Memory B cell (primary cell): ENCODE data around the gene SKP1.

Source experiments
- ATAC-seq: fragments of 150-1000 bp; cut with Tn5 transposase; 2 replicates; pipeline ENCODE4 v1.10.0; 2021; ENCODE audit warnings: low read depth, mild to moderate bottlenecking, moderate library complexity
- DNase-seq, 2 donors: peaks; one replicate each; pipeline ENCODE4 v3.0.0; 2022; ENCODE audit warnings: low spot score in 2 of 2
- H3K27ac Mint-ChIP-seq: one replicate; pipeline ENCODE4 v1.8.0; 2022; ENCODE audit warnings: mild to moderate bottlenecking, moderate library complexity, mixed read lengths
- H3K27me3 Mint-ChIP-seq: one replicate; pipeline ENCODE4 v1.8.0; 2022; ENCODE audit warnings: mixed read lengths
- H3K36me3 Mint-ChIP-seq: one replicate; pipeline ENCODE4 v1.8.0; 2022; ENCODE audit warnings: mild to moderate bottlenecking, mixed read lengths
- H3K4me1 Mint-ChIP-seq: one replicate; pipeline ENCODE4 v1.8.0; 2022; ENCODE audit warnings: mixed read lengths
- H3K4me3 Mint-ChIP-seq: one replicate; pipeline ENCODE4 v1.8.0; 2022; ENCODE audit warnings: mild to moderate bottlenecking, moderate library complexity, mixed read lengths
- H3K9me3 Mint-ChIP-seq: one replicate; pipeline ENCODE4 v1.8.0; 2022; ENCODE audit warnings: mixed read lengths

The SKP1 gene

GRCh38 chr5:134120386-134121138 is 56.2 kb downstream of the SKP1 start:
- Mint-ChIP-seq H3K27ac (peak overlapping the region; percentile 91), H3K36me3 (peaks cover 15% of the 10 kb centered on the region), H3K27me3 (no peaks in the 10 kb centered on the region), H3K9me3 (no peaks in the 10 kb centered on the region), H3K4me3 (peak overlapping the region; percentile 37), H3K4me1 (peaks cover 45% of the 10 kb centered on the region)
- ATAC-seq (no peak), DNase-seq (no peak)

GRCh38 chr5:134119720-134120119 is 57.0 kb downstream of the SKP1 start:
- Mint-ChIP-seq H3K4me3 (peak overlapping the region; percentile 17), H3K27ac (peak overlapping the region; percentile 91), H3K27me3 (no peaks in the 10 kb centered on the region), H3K4me1 (peaks cover 42% of the 10 kb centered on the region), H3K36me3 (peaks cover 15% of the 10 kb centered on the region), H3K9me3 (no peaks in the 10 kb centered on the region)
- no peak for DNase-seq
- ATAC-seq = no peak

GRCh38 chr5:134118212-134118835 is 58.4 kb downstream of the SKP1 start:
- ATAC-seq (no peak), DNase-seq (no peak)
- Mint-ChIP-seq H3K4me1 (peaks cover 43% of the 10 kb centered on the region), H3K9me3 (no peaks in the 10 kb centered on the region), H3K27ac (peak overlapping the region; percentile 91), H3K4me3 (peak overlapping the region; percentile 35), H3K27me3 (no peaks in the 10 kb centered on the region), H3K36me3 (peaks cover 12% of the 10 kb centered on the region)

GRCh38 chr5:134116789-134117761 is 59.7 kb downstream of the SKP1 start:
- Mint-ChIP-seq H3K36me3 (peaks cover 11% of the 10 kb centered on the region), H3K9me3 (no peaks in the 10 kb centered on the region), H3K4me3 (peak overlapping the region; percentile 83), H3K4me1 (peaks cover 35% of the 10 kb centered on the region), H3K27me3 (no peaks in the 10 kb centered on the region), H3K27ac (no peak overlapping the region)
- DNase-seq (no peak), ATAC-seq (no peak)

- peaks cover 7% of the 10 kb centered on the region for H3K36me3 Mint-ChIP-seq
- H3K27me3 Mint-ChIP-seq = no peaks in the 10 kb centered on the region
- peak overlapping the region; percentile 74 for H3K27ac Mint-ChIP-seq
- DNase-seq = no peak
- H3K9me3 Mint-ChIP-seq = no peaks in the 10 kb centered on the region
- peaks cover 31% of the 10 kb centered on the region for H3K4me1 Mint-ChIP-seq
- H3K4me3 Mint-ChIP-seq = peak overlapping the region; percentile 83
- ATAC-seq = no peak
These were observed 60.5 kb downstream of the SKP1 start for GRCh38 chr5:134116286-134116685.

- no peak for ATAC-seq
- Mint-ChIP-seq H3K27ac (peak overlapping the region; percentile 74), H3K4me1 (peaks cover 31% of the 10 kb centered on the region), H3K4me3 (peak overlapping the region; percentile 83), H3K27me3 (no peaks in the 10 kb centered on the region), H3K36me3 (peaks cover 7% of the 10 kb centered on the region), H3K9me3 (no peaks in the 10 kb centered on the region)
- DNase-seq = no peak
These were observed 61.0 kb downstream of the SKP1 start for GRCh38 chr5:134115806-134116175.

- peak; percentile 4 for ATAC-seq
- H3K4me3 Mint-ChIP-seq = peak overlapping the region; percentile 83
- H3K4me1 Mint-ChIP-seq = peaks cover 27% of the 10 kb centered on the region
- no peaks in the 10 kb centered on the region for H3K9me3 Mint-ChIP-seq
- peak overlapping the region; percentile 74 for H3K27ac Mint-ChIP-seq
- peaks cover 3% of the 10 kb centered on the region for H3K36me3 Mint-ChIP-seq
- no peaks in the 10 kb centered on the region for H3K27me3 Mint-ChIP-seq
- DNase-seq = peak in 1 of 2 donors; percentile 45
These were observed 61.6 kb downstream of the SKP1 start for GRCh38 chr5:134114886-134115805.

GRCh38 chr5:134113902-134114875 is 62.6 kb downstream of the SKP1 start, which contains the start of gene TCF7:
Gene TCF7, plus strand, starts transcription at chr5:134114681. Its CDS starts 226 bp downstream, at chr5:134114907.
- H3K27me3 Mint-ChIP-seq = no peaks in the 10 kb centered on the region
- H3K4me3 Mint-ChIP-seq = peak within 1 kb of the TSS; percentile 92
- peaks cover 2% of the 10 kb centered on the region for H3K36me3 Mint-ChIP-seq
- H3K4me1 Mint-ChIP-seq = peaks cover 17% of the 10 kb centered on the region
- ATAC-seq (peak; percentile 84), DNase-seq (peak; percentile 58 to 71)
- no peaks in the 10 kb centered on the region for H3K9me3 Mint-ChIP-seq
- H3K27ac Mint-ChIP-seq = peak within 1 kb of the TSS; percentile 88

GRCh38 chr5:134113363-134113889 is 63.3 kb downstream of the SKP1 start:
- Mint-ChIP-seq H3K9me3 (no peaks in the 10 kb centered on the region), H3K27ac (peak overlapping the region; percentile 88), H3K4me3 (peak overlapping the region; percentile 92), H3K27me3 (no peaks in the 10 kb centered on the region), H3K4me1 (peaks cover 14% of the 10 kb centered on the region), H3K36me3 (peaks cover 2% of the 10 kb centered on the region)
- DNase-seq = no peak
- ATAC-seq = no peak

- Mint-ChIP-seq H3K27me3 (no peaks in the 10 kb centered on the region), H3K9me3 (no peaks in the 10 kb centered on the region), H3K4me1 (peaks cover 13% of the 10 kb centered on the region), H3K4me3 (peak overlapping the region; percentile 46), H3K27ac (no peak overlapping the region), H3K36me3 (peaks cover 2% of the 10 kb centered on the region)
- ATAC-seq (no peak), DNase-seq (no peak)
These were observed 63.9 kb downstream of the SKP1 start for GRCh38 chr5:134112726-134113362.

GRCh38 chr5:134111741-134112647 is 64.8 kb downstream of the SKP1 start:
- H3K27ac Mint-ChIP-seq = no peak overlapping the region
- no peaks in the 10 kb centered on the region for H3K27me3 Mint-ChIP-seq

More at GRCh38 chr5:134111741-134112647, 64.8 kb downstream of the SKP1 start:
- no peak for ATAC-seq
- H3K4me1 Mint-ChIP-seq = peaks cover 11% of the 10 kb centered on the region
- peaks cover 2% of the 10 kb centered on the region for H3K36me3 Mint-ChIP-seq
- DNase-seq = no peak
- no peaks in the 10 kb centered on the region for H3K9me3 Mint-ChIP-seq
- no peak overlapping the region for H3K4me3 Mint-ChIP-seq
